Measurements from ENCODE around the gene DNM3.

DNM3 gene

DNA sequence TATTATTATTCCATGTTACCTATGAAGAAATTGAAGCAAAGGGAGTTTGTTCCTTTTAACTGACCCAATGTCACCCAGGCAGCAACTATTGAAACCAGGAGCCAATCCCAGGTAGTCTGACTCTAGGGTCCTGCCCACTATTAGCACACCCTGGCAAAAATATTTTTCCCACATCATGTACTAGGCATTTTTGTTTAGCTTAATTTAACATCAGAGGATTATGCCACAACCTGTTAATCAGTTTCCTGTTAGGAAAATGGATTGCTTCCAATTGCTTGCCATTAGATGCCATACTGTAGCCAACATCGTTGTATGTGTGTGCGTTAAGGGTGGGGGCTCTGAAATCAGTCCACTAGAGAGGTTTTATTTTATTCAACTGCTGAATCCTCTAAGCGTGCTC, 281.1 kb downstream of the DNM3 start:
- Histone ChIP-seq H3K36me3 (ENCODE audit: control insufficient read depth, insufficient read depth, low read length) (no peaks in the 10 kb centered on the region), H3K9ac (ENCODE audit: low read length) (no peak overlapping the region), H3K27me3 (ENCODE audit: control insufficient read depth, insufficient read depth, low read length) (no peaks in the 10 kb centered on the region), H3K4me1 (ENCODE audit: control insufficient read depth, insufficient read depth, low read length) (no peaks in the 10 kb centered on the region), H3K4me3 (ENCODE audit: low read depth, low read length) (no peak overlapping the region), H3K27ac (ENCODE audit: low read depth, low read length) (no peak overlapping the region), H3K9me3 (ENCODE audit: control insufficient read depth, insufficient read depth, low read depth, low read length) (no peaks in the 10 kb centered on the region)

DNA sequence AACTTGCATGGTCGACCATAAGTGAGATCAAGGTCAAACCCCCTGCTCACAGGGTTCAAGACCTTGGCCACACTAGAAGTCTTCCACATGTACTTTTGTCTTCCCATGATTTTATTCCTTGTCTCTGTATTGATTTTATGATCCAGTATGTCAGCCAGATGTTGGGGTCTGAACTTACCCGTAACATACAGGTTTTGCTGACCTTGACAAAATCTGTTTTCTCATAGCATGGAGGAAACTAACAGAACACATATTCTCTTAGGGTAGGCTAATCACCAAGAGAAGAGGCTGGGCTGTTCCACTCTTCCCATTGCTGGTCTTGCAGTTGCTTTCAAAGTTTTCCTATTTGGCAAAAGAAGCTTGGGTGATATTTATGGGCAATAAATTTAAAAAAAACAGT, 284.0 kb downstream of the DNM3 start:
- Histone ChIP-seq H3K27me3 (ENCODE audit: control insufficient read depth, insufficient read depth, low read length) (no peaks in the 10 kb centered on the region), H3K4me3 (ENCODE audit: low read depth, low read length) (no peak overlapping the region), H3K9ac (ENCODE audit: low read length) (no peak overlapping the region), H3K27ac (ENCODE audit: low read depth, low read length) (no peak overlapping the region), H3K4me1 (ENCODE audit: control insufficient read depth, insufficient read depth, low read length) (no peaks in the 10 kb centered on the region), H3K9me3 (ENCODE audit: control insufficient read depth, insufficient read depth, low read depth, low read length) (no peaks in the 10 kb centered on the region), H3K36me3 (ENCODE audit: control insufficient read depth, insufficient read depth, low read length) (no peaks in the 10 kb centered on the region)

GRCh38 chr1:172125812-172126430, 284.6 kb downstream of the DNM3 start:
- no peaks in the 10 kb centered on the region for H3K27me3 ChIP-seq (ENCODE audit: control insufficient read depth, insufficient read depth, low read length)
- no peak overlapping the region for H3K4me3 ChIP-seq (ENCODE audit: low read depth, low read length)
- no peak overlapping the region for H3K9ac ChIP-seq (ENCODE audit: low read length)
- H3K4me1 ChIP-seq (ENCODE audit: control insufficient read depth, insufficient read depth, low read length), result no peaks in the 10 kb centered on the region
- no peaks in the 10 kb centered on the region for H3K36me3 ChIP-seq (ENCODE audit: control insufficient read depth, insufficient read depth, low read length)
- H3K9me3 ChIP-seq (ENCODE audit: control insufficient read depth, insufficient read depth, low read depth, low read length), result no peaks in the 10 kb centered on the region
- no peak overlapping the region for H3K27ac ChIP-seq (ENCODE audit: low read depth, low read length)

DNA sequence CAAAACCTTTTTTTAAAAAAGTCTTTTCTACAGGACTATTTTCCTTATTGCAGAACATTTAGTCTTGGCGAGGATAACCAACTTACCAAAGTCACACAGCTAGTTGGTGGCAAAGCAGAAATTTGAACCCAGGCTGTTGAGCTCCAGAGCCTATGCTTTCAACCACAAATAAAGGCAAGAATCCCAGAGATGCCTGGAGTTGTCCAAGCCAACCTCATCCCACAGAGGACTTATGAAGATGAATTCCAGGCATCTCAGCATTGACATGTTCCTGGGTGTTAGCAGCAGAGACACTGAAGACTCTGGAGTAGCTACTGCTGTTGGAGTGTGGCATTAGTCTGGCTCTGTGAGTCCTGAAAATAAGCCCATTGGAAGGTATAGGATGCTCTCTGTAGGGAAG, 291.5 kb downstream of the DNM3 start:
- Histone ChIP-seq H3K4me3 (ENCODE audit: low read depth, low read length) (no peak overlapping the region), H3K27me3 (ENCODE audit: control insufficient read depth, insufficient read depth, low read length) (no peaks in the 10 kb centered on the region), H3K27ac (ENCODE audit: low read depth, low read length) (no peak overlapping the region), H3K9ac (ENCODE audit: low read length) (no peak overlapping the region), H3K4me1 (ENCODE audit: control insufficient read depth, insufficient read depth, low read length) (no peaks in the 10 kb centered on the region), H3K9me3 (ENCODE audit: control insufficient read depth, insufficient read depth, low read depth, low read length) (no peaks in the 10 kb centered on the region), H3K36me3 (ENCODE audit: control insufficient read depth, insufficient read depth, low read length) (no peaks in the 10 kb centered on the region)

- Histone ChIP-seq H3K27ac (ENCODE audit: low read depth, low read length) (no peak overlapping the region), H3K9me3 (ENCODE audit: control insufficient read depth, insufficient read depth, low read depth, low read length) (no peaks in the 10 kb centered on the region), H3K27me3 (ENCODE audit: control insufficient read depth, insufficient read depth, low read length) (no peaks in the 10 kb centered on the region), H3K4me3 (ENCODE audit: low read depth, low read length) (no peak overlapping the region), H3K4me1 (ENCODE audit: control insufficient read depth, insufficient read depth, low read length) (no peaks in the 10 kb centered on the region), H3K36me3 (ENCODE audit: control insufficient read depth, insufficient read depth, low read length) (no peaks in the 10 kb centered on the region), H3K9ac (ENCODE audit: low read length) (no peak overlapping the region)
These were observed 292.9 kb downstream of the DNM3 start for GRCh38 chr1:172134087-172134731.

GRCh38 chr1:172135076-172135672, 293.9 kb downstream of the DNM3 start:
- Histone ChIP-seq H3K4me3 (ENCODE audit: low read depth, low read length) (no peak overlapping the region), H3K9me3 (ENCODE audit: control insufficient read depth, insufficient read depth, low read depth, low read length) (no peaks in the 10 kb centered on the region), H3K36me3 (ENCODE audit: control insufficient read depth, insufficient read depth, low read length) (no peaks in the 10 kb centered on the region), H3K27ac (ENCODE audit: low read depth, low read length) (no peak overlapping the region), H3K9ac (ENCODE audit: low read length) (no peak overlapping the region), H3K27me3 (ENCODE audit: control insufficient read depth, insufficient read depth, low read length) (no peaks in the 10 kb centered on the region), H3K4me1 (ENCODE audit: control insufficient read depth, insufficient read depth, low read length) (no peaks in the 10 kb centered on the region)

DNA sequence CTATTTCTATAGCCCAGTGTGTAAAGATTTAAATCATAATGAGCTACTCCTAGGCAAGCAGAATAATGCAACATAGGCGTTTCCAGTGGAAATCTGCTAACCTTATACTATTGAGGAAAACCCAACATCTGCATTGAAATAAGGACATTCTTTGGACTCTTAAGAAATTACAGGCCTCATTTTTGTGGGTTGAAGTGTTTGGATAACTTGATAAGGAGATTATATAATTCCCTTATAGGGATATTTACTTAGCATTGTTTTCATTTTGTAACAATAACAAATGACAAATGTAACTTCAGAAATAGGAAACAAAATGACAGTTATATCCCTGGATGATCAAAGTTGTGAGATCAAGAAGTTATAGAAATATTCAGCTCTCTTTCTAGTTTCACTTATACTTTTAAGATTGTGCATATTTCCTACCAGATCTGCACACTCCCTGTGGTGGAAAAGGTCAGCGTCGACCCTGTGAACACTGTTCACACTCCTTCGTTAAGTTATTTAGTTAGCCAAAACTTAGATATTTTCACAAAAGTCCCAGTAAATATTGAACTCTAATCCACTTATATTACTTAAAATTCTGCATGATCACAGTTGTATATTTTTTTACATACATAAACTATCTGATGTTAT, 294.8 kb downstream of the DNM3 start:
- Histone ChIP-seq H3K4me3 (ENCODE audit: low read depth, low read length) (no peak overlapping the region), H3K4me1 (ENCODE audit: control insufficient read depth, insufficient read depth, low read length) (no peaks in the 10 kb centered on the region), H3K9ac (ENCODE audit: low read length) (no peak overlapping the region), H3K9me3 (ENCODE audit: control insufficient read depth, insufficient read depth, low read depth, low read length) (no peaks in the 10 kb centered on the region), H3K36me3 (ENCODE audit: control insufficient read depth, insufficient read depth, low read length) (no peaks in the 10 kb centered on the region), H3K27ac (ENCODE audit: low read depth, low read length) (no peak overlapping the region), H3K27me3 (ENCODE audit: control insufficient read depth, insufficient read depth, low read length) (no peaks in the 10 kb centered on the region)

DNA sequence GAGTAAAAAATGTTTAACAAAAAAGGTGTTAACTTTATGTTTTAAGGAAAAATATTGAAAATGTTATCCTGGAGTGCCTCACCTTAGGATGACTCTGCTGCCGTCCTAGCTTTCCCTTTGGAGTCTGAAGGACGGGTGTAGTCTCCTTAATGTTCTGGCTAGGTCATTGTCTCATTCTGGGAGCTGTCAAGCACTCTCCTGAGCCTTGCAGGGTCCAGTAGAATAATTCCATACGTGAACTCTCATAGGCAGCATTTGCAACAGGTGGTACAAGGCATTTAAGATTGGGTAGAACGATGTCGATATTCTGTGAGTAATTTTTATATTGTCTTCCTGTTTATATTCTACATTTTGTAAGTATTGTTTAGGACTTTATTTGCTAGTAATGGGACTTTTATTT, 295.6 kb downstream of the DNM3 start:
- no peak overlapping the region for H3K27ac ChIP-seq (ENCODE audit: low read depth, low read length)

DNA sequence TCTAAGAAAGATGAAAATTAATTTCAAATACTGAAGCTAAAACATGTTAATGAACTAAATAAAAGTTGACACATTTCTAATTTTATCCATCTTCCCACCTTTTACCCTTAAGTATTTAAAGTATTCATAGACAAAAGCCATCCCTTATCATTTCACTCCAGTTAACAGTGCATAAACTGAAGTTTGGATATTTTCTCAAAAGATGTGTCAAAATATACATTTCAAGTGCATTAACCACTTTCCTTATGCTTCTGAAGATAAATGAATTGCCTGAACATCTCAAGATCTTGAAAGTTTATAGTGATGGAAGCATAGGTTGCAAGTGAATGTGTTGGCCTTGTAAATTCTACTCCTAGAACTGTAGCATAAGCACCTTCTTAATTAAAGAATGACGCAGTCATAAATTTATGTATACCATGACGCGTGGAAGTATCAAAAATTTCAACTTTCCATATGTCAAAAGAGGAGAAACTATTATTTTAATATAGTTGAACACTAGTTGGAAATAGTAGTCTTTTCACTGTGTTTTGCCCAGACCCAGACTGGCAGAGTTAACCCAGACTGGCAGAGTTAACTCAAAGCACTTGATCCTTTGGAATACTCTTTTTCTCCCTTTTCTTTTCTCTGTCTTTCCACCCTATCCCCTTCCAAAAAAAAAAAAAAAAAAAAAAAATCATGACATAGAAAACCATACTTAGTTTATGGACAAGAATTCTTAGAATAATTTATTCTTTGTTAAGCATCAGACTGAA, 296.6 kb downstream of the DNM3 start:
- H3K27me3 ChIP-seq (ENCODE audit: control insufficient read depth, insufficient read depth, low read length), result no peaks in the 10 kb centered on the region
- no peaks in the 10 kb centered on the region for H3K4me1 ChIP-seq (ENCODE audit: control insufficient read depth, insufficient read depth, low read length)
- no peak overlapping the region for H3K4me3 ChIP-seq (ENCODE audit: low read depth, low read length)
- no peak overlapping the region for H3K27ac ChIP-seq (ENCODE audit: low read depth, low read length)
- no peak overlapping the region for H3K9ac ChIP-seq (ENCODE audit: low read length)
- H3K36me3 ChIP-seq (ENCODE audit: control insufficient read depth, insufficient read depth, low read length), result no peaks in the 10 kb centered on the region
- no peaks in the 10 kb centered on the region for H3K9me3 ChIP-seq (ENCODE audit: control insufficient read depth, insufficient read depth, low read depth, low read length)

More for the DNA sequence above, 295.6 kb downstream of the DNM3 start:
- Histone ChIP-seq H3K4me1 (ENCODE audit: control insufficient read depth, insufficient read depth, low read length) (no peaks in the 10 kb centered on the region), H3K4me3 (ENCODE audit: low read depth, low read length) (no peak overlapping the region), H3K36me3 (ENCODE audit: control insufficient read depth, insufficient read depth, low read length) (no peaks in the 10 kb centered on the region), H3K27me3 (ENCODE audit: control insufficient read depth, insufficient read depth, low read length) (no peaks in the 10 kb centered on the region), H3K9me3 (ENCODE audit: control insufficient read depth, insufficient read depth, low read depth, low read length) (no peaks in the 10 kb centered on the region), H3K9ac (ENCODE audit: low read length) (no peak overlapping the region)

DNA sequence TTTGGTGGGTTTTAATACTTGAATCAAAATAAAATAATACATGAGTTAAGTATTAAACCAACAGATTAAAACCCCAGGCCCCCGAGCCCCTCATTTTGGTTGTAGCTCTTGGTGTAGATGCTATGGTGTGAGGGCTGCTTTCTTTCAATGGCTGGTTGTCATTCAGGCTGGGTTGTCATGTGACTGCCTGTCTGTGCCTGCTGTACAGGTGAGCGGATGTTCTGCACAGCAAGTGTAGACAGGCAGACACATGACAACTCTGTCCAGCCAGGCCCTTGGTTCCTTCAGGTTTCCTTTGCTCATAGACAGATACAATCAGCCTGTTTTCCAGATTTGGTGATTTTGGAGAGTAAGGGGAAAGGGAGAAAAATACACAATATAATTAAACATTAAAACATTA, 297.3 kb downstream of the DNM3 start:
- H3K36me3 ChIP-seq (ENCODE audit: control insufficient read depth, insufficient read depth, low read length), result no peaks in the 10 kb centered on the region
- no peaks in the 10 kb centered on the region for H3K4me1 ChIP-seq (ENCODE audit: control insufficient read depth, insufficient read depth, low read length)
- H3K9ac ChIP-seq (ENCODE audit: low read length), result no peak overlapping the region
- H3K9me3 ChIP-seq (ENCODE audit: control insufficient read depth, insufficient read depth, low read depth, low read length), result no peaks in the 10 kb centered on the region
- H3K4me3 ChIP-seq (ENCODE audit: low read depth, low read length), result no peak overlapping the region
- no peaks in the 10 kb centered on the region for H3K27me3 ChIP-seq (ENCODE audit: control insufficient read depth, insufficient read depth, low read length)
- no peak overlapping the region for H3K27ac ChIP-seq (ENCODE audit: low read depth, low read length)

DNA sequence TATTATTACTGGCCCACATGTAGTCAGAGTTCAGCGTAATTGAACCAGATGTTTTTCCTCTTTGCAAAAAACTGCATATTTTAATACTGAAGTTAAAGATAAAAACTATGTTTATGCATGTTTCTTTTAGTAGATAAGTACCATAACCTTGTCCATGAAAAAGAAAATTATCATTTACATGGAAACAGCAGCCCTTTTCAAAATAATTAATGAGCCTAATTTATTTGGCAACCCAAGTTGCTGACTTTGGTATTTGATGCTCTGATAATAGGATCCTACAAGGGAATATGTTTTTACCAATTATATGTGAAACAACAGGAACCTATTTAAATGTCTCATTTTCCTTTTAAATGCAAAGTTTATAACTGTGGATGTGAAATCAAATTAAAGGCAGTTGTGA, 297.9 kb downstream of the DNM3 start:
- H3K36me3 ChIP-seq (ENCODE audit: control insufficient read depth, insufficient read depth, low read length), result no peaks in the 10 kb centered on the region
- H3K9me3 ChIP-seq (ENCODE audit: control insufficient read depth, insufficient read depth, low read depth, low read length), result no peaks in the 10 kb centered on the region
- H3K4me1 ChIP-seq (ENCODE audit: control insufficient read depth, insufficient read depth, low read length), result no peaks in the 10 kb centered on the region
- H3K4me3 ChIP-seq (ENCODE audit: low read depth, low read length), result no peak overlapping the region
- H3K27me3 ChIP-seq (ENCODE audit: control insufficient read depth, insufficient read depth, low read length), result no peaks in the 10 kb centered on the region
- H3K9ac ChIP-seq (ENCODE audit: low read length), result no peak overlapping the region
- no peak overlapping the region for H3K27ac ChIP-seq (ENCODE audit: low read depth, low read length)

All from HUES6 (cell line).